Activated CD4-positive, alpha-beta T cell treated with anti-CD3 and anti-CD28 coated beads, Interleukin-2, Interleukin-6, amounts not matched to agents 100 ng/mL and 50 ng/mL, durations not matched to agents 16 hours and 8 hours (primary cell): ENCODE data around the gene PRXL2C.
A peak's percentile ranks its signal among the peaks of the same experiment; 100 is the strongest.
"Not testable (repeated sequence)": the region's sequence is repeated elsewhere in the genome, so short reads cannot be mapped to it uniquely, and the experiment has no call there.

Experiments
- DNase-seq: peaks from one replicate; pipeline ENCODE4 v3.0.0-alpha.2; 2020

The PRXL2C gene, protein sequence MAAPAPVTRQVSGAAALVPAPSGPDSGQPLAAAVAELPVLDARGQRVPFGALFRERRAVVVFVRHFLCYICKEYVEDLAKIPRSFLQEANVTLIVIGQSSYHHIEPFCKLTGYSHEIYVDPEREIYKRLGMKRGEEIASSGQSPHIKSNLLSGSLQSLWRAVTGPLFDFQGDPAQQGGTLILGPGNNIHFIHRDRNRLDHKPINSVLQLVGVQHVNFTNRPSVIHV

GRCh38 chr9:96655198-96655851, at the start of gene PRXL2C:
TSS of gene PRXL2C (minus strand) at chr9:96655317. CDS start at chr9:96655281, 36 bp downstream.
- peak; percentile 89 for DNase-seq

DNA sequence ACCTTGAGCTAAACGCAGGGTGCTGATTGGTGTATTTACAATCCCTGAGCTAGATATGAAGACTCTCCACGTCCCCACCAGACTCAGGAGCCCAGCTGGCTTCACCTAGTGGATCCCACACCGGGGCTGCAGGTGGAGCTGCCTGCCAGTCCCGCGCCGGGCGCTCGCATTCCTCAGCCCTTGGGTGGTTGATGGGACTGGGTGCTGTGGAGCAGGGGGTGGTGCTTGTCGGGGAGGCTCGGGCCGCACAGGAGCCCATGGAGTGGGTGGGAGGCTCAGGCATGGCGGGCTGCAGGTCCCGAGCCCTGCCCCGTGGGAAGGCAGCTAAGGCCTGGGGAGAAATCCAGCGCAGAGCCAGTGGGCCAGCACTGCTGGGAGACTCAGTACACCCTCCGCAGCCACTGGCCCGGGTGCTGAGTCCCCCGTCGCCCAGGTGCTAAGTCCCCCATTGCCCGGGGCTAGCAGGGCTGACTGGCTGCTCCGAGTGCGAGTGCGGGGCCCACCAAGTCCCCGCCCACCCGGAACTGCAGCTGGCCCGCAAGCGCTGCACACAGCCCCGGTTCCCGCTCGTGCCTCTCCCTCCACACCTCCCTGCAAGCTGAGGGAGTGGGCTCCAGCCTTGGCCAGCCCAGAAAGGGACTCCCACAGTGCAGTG, 45.7 kb upstream of the PRXL2C start:
- DNase-seq = not testable (repeated sequence)

GRCh38 chr9:96691326-96691725, 36.2 kb upstream of the PRXL2C start:
- DNase-seq = no peak

- no peak for DNase-seq
Measured at GRCh38 chr9:96688745-96689464, 33.8 kb upstream of the PRXL2C start.

GRCh38 chr9:96688187-96688586, 33.1 kb upstream of the PRXL2C start:
- no peak for DNase-seq

DNA sequence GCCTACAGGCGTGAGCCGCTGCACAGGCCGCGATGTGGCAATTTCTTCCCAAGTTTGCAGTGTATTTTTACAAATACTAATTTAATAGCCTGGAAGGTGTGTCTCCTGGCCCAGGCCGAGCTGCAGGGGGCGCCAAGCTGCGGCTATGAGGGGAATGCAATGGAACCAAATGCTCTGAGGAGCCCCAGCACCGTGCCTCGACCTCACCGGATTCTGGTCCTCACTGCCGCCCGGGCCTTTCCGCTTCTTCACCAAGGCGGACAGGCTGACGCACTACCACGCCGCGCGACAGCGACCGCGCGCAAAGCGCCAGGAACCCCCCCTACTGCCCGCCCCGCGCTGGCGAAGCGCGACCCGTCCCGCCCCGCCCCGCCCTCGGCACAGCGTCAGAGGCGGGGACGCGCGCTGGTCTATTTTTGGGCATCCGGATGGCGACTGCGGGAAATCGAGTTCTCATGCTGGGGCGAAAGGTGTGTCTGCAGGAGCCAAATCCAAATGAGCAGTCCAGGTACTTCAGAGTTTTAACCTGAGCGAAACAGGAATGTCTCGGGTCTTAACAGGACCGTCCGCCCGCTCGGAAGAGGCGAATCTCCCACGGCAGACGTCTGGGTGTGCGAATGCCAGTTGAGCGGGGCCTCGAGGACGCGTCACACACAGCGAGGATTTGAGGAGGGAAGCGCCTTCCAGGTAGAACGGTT, 31.7 kb upstream of the PRXL2C start:
- peak; percentile 67 for DNase-seq

GRCh38 chr9:96680812-96681499, 25.8 kb upstream of the PRXL2C start:
- DNase-seq = no peak

DNA sequence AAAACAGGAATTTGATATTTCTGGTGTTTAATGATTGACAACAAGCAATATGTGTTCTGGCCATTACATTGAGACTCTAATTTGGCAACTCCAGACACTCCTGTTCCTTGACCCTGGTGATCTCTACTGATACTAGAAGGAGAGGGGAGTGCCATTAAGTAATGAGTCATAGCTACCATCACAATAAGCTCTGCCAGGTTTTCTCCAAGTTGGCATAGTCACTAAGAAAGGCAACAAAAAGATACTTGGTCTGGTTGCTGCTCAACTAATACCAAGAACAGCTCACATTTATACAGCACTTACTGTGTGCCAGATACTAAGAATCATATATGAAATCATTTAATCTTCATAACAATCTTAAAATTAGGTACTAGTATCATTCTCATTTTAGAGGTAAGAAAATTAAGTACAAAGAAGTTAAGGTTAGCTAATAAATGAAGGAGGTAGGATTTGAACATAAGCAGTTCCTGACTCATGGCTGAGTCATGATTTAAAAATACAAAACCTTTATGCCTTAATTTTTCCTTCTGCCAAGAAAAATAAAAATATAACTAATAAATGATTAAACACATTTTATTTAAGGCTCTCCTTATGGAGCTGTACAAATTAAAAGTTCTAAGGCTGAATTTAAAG, 19.9 kb upstream of the PRXL2C start:
- DNase-seq = no peak

DNA sequence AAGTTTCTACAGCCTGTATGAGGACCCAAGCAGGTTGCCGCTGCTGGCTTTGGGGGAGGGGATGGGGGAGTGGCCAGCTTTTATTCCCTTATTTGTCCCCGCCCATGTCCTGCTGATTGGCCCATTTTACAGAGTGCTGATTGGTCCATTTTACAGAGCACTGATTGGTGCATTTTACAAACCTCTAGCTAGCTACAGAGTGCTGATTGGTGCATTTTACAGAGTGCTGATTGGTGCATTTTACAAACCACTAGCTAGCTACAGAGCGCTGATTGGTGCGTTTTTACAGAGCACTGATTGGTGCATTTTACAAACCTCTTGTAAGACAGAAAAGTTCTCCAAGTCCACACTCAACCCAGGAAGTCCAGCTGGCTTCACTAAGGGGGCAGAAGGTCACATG, 18.7 kb upstream of the PRXL2C start:
- DNase-seq = not testable (repeated sequence)

GRCh38 chr9:96668868-96669534, 13.9 kb upstream of the PRXL2C start:
- DNase-seq = no peak

DNA sequence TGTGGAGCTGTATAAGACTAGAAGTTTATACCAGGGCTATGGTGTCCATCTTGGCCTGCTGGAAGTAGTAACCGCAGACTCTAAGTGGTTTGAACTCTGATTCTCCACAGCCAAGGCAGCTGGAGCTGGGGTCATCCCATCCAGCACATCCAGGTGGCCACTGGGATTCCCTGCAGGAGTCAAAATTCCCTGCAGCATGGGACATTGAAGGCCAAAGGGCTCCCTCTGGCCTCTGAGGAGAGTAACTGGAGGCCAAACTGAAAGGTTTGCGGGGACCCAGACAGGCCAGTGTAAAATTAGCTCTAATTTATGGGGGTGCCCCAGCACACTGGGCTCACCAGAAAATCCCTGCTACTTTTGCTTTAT, 12.2 kb upstream of the PRXL2C start:
- no peak for DNase-seq

DNA sequence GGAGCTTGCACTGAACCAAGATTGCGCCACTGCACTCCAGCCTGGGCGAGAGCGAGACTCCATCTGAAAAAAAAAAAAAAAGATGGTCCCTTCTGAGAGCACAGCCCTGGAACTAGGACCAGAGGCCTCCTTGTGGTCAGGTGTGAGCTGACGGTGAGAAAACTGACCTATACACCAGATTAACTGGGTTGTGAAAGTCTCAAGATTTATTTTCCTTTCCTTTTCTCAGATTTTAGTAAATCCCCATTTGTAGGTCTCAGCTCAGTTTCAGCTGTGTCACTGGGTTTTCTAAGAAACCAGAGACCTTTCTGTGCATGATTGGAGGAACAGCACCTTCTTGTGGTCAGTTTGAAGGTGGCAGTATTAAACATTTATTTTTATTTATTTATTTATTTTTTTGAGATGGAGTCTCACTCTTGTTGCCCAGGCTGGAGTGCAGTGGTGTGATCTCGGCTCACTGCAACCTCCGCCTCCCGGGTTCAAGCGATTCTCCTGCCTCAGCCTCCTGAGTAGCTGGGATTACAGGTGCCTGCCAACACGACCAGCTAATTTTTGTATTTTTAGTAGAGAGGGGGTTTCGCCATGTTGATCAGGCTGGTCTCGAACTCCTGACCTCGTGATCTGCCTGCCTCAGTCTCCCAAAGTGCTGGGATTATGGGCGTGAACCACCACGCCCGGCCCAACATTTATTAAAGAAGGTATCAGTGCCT, 11.7 kb upstream of the PRXL2C start:
- peak; percentile 68 for DNase-seq

GRCh38 chr9:96665789-96666188, 10.7 kb upstream of the PRXL2C start:
- DNase-seq = no peak

DNA sequence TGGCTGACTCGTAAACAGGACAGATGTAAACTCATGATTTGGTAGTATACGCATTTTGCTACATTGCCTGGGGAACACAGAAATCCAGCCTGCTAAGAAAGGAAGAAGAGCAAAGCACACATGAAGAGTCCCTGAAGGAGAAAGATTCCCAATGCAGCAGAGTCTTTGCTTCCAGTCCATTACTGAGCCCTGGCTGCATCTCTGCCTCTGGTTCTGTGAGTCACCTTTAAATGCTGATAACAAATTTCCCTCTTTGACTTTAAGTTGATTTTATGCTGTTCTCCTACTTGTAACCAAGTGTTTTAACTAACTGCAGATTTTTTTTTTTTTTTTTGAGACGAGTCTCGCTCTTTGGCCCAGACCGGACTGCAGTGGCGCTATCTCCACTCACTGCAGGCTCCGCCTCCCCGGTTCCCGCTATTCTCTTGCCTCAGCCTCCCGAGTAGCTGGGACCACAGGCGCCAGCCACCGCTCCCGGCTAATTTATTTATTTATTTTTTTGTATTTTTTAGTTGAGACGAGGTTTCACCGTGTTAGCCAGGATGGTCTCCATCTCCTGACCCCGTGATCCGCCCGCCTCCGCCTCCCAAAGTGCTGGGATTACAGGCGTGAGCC, 8.5 kb upstream of the PRXL2C start:
- DNase-seq = no peak

DNA sequence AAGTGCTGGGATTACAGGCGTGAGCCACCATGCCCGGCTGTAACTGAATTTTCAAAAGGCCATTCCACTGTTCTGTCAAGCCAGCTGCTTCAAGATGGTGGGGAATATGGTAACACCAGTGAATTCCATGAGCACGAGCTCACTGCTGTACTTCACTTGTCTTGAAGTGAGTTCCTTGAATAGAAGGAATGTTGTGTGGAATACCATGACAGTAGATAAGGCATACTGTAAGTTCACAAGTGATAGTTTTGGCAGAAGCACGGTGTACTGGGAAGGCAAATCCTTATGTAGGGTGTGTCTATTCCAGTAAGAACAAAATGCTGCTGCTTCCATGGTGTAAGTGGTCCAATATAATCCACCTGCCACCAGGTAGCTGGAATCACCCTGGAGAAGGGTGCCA, 6.6 kb upstream of the PRXL2C start:
- DNase-seq = no peak

DNA sequence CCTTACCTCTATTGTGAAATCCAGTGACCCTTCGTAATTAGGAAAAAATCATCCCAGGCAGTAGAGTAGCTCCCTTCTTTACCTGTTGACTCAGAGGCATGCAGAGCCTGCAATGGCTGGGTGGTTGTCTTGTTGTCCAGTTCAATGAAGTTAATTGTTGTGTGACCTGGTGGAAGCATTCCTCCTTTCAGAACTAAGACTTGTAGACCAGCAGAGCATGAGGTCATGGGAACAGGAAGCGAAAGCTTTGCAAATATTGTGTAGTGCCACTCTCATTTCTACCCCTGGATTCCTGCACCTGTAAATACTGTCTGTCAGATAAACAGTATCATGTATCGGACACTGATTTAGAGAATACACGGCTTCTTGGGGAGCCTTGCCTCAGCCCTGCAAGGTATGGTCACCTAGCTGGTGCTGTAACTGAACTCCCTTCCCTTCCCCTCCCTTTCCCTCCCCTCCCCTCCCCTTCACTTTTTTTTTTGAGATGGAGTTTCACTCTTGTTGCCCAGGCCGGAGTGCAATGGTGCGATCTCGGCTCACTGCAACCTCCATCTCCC, 5.7 kb upstream of the PRXL2C start:
- DNase-seq = no peak

GRCh38 chr9:96654450-96655197, 493 bp downstream of the PRXL2C start:
- DNase-seq = peak; percentile 73

DNA sequence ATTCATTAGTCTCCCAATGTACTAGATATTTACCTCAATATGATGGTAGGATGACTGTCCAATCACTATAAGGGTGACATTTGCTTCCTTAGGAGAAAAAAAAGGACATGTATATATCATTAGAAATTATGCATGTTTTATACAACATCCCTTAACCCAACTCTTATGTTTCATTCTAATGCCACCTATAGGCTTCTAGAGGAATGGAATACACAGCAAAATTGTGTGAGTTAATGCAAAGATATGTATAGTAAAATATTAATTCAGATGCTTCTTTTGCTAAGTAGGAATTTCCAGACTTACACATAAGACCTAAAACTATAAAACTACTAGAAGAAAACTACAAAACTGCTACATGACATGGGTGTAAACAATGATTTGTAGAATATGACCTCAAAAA, 3.5 kb downstream of the PRXL2C start:
- DNase-seq = peak; percentile 21
